Liver (tissue), 3 donors: ENCODE results near the gene UPF3A.

Source experiments
- ATF3 ChIP-seq: IDR thresholded peaks from 2 replicates; pipeline ENCODE4 v1.6.1; 2016; ENCODE audit warnings: antibody characterized with exemption
- CTCF ChIP-seq: fragments of 150-350 bp; IDR thresholded peaks from 2 replicates; pipeline ENCODE4 v1.5.1; 2017; ENCODE audit warnings: improper control_type of control experiment, low read depth, low read length; ENCODE audit not compliant: missing input control
- EGR1 ChIP-seq, 2 donors: IDR thresholded peaks; 2 replicates each; pipeline ENCODE4 v1.6.1; 2016 to 2018; ENCODE audit warnings: antibody characterized with exemption in 2 of 2, low read depth in 2 of 2
- GABPA ChIP-seq, 2 donors: IDR thresholded peaks in 1 of 2; conservative IDR thresholded peaks in 1 of 2; 2 replicates each; pipeline ENCODE4 v1.6.1; 2016; ENCODE audit warnings: antibody characterized with exemption in 2 of 2, mild to moderate bottlenecking in 1 of 2, moderate library complexity in 1 of 2
- HNF4A ChIP-seq, 2 donors: conservative IDR thresholded peaks; 2 replicates each; pipeline ENCODE4 v1.6.1; 2016; ENCODE audit warnings: antibody characterized with exemption in 2 of 2, mild to moderate bottlenecking in 2 of 2
- JUND ChIP-seq, 2 donors: IDR thresholded peaks; 2 replicates each; pipeline ENCODE4 v1.6.1; 2016; ENCODE audit warnings: antibody characterized with exemption in 2 of 2
- MAX ChIP-seq: IDR thresholded peaks from 2 replicates; pipeline ENCODE4 v1.6.1; 2016; ENCODE audit warnings: antibody characterized with exemption
- RAD21 ChIP-seq, 2 donors: IDR thresholded peaks; 2 replicates each; pipeline ENCODE4 v1.6.1; 2016; ENCODE audit warnings: antibody characterized with exemption in 2 of 2, mild to moderate bottlenecking in 2 of 2
- REST ChIP-seq: IDR thresholded peaks from 2 replicates; pipeline ENCODE4 v1.6.1; 2016; ENCODE audit warnings: antibody characterized with exemption, mild to moderate bottlenecking
- RXRA ChIP-seq, 2 donors: IDR thresholded peaks; 2 replicates each; pipeline ENCODE4 v1.6.1; 2017 to 2018; ENCODE audit warnings: antibody characterized with exemption in 2 of 2, mild to moderate bottlenecking in 1 of 2
- SP1 ChIP-seq: IDR thresholded peaks from 2 replicates; pipeline ENCODE4 v1.6.1; 2018; ENCODE audit warnings: antibody characterized with exemption, mild to moderate bottlenecking
- TAF1 ChIP-seq: conservative IDR thresholded peaks from 2 replicates; pipeline ENCODE4 v1.6.1; 2016; ENCODE audit warnings: antibody characterized with exemption, mild to moderate bottlenecking
- YY1 ChIP-seq: IDR thresholded peaks from 2 replicates; pipeline ENCODE4 v1.6.1; 2016; ENCODE audit warnings: antibody characterized with exemption, mild to moderate bottlenecking
- ZBTB33 ChIP-seq: IDR thresholded peaks from 2 replicates; pipeline ENCODE4 v1.6.1; 2016; ENCODE audit warnings: antibody characterized with exemption
- donor health status: healthy.
- donor health status: healthy.

- TF ChIP-seq CTCF (no peak), RAD21 (IDR thresholded peaks at IDR 0.05) (no peak), MAX (no peak), REST (no peak), TAF1 (no peak), HNF4A (conservative IDR thresholded peaks at IDR 0.05) (peak in 1 of 2 donors; percentile 16), ZBTB33 (no peak), SP1 (no peak), EGR1 (IDR thresholded peaks at IDR 0.05; ENCODE audit: low read depth in 2 of 2) (no peak), ATF3 (no peak), YY1 (no peak), RXRA (IDR thresholded peaks at IDR 0.05) (no peak), GABPA (IDR thresholded peaks at IDR 0.05 in 1 of 2, conservative IDR thresholded peaks at IDR 0.05 in 1 of 2) (no peak), JUND (IDR thresholded peaks at IDR 0.05) (no peak)
These were observed 30.0 kb downstream of the UPF3A start for GRCh38 chr13:114311387-114311786.
